ENCODE data around the gene DYRK3.

The DYRK3 gene

GRCh38 chr1:206666954-206667665 is 31.8 kb downstream of the DYRK3 start:
- H3K4me3 ChIP-seq (ENCODE audit: low read depth in 1 of 2, low read length in 2 of 2), result no peak overlapping the region
- peaks cover 31 to 39% of the 10 kb centered on the region in 2 donors for H3K4me1 ChIP-seq (ENCODE audit: control insufficient read depth in 1 of 2, insufficient read depth in 2 of 2, low read length in 2 of 2)
- H3K27me3 ChIP-seq (ENCODE audit: control insufficient read depth in 1 of 2, insufficient read depth in 2 of 2, low read length in 2 of 2), result no peaks in the 10 kb centered on the region
- H3K9me3 ChIP-seq (ENCODE audit: control insufficient read depth in 1 of 2, low read length in 2 of 2), result no peaks in the 10 kb centered on the region
- H3K27ac ChIP-seq (ENCODE audit: low read depth, low read length), result no peak overlapping the region
- no peak overlapping the region for H3K9ac ChIP-seq (ENCODE audit: low read depth in 1 of 2, low read length in 2 of 2)
- H3K36me3 ChIP-seq (ENCODE audit: control insufficient read depth in 1 of 2, insufficient read depth in 2 of 2, low read length in 2 of 2), result no peaks in the 10 kb centered on the region

- Histone ChIP-seq H3K4me3 (ENCODE audit: low read depth in 1 of 2, low read length in 2 of 2) (no peak overlapping the region), H3K9me3 (ENCODE audit: control insufficient read depth in 1 of 2, low read length in 2 of 2) (no peaks in the 10 kb centered on the region), H3K27ac (ENCODE audit: low read depth, low read length) (no peak overlapping the region), H3K4me1 (ENCODE audit: control insufficient read depth in 1 of 2, insufficient read depth in 2 of 2, low read length in 2 of 2) (peaks cover 42 to 51% of the 10 kb centered on the region in 2 donors), H3K36me3 (ENCODE audit: control insufficient read depth in 1 of 2, insufficient read depth in 2 of 2, low read length in 2 of 2) (no peaks in the 10 kb centered on the region), H3K27me3 (ENCODE audit: control insufficient read depth in 1 of 2, insufficient read depth in 2 of 2, low read length in 2 of 2) (no peaks in the 10 kb centered on the region), H3K9ac (ENCODE audit: low read depth in 1 of 2, low read length in 2 of 2) (no peak overlapping the region)
These were observed 33.0 kb downstream of the DYRK3 start for GRCh38 chr1:206668351-206668750.

- Histone ChIP-seq H3K9me3 (ENCODE audit: control insufficient read depth in 1 of 2, low read length in 2 of 2) (no peaks in the 10 kb centered on the region), H3K4me1 (ENCODE audit: control insufficient read depth in 1 of 2, insufficient read depth in 2 of 2, low read length in 2 of 2) (peaks cover 42 to 54% of the 10 kb centered on the region in 2 donors), H3K27ac (ENCODE audit: low read depth, low read length) (no peak overlapping the region), H3K36me3 (ENCODE audit: control insufficient read depth in 1 of 2, insufficient read depth in 2 of 2, low read length in 2 of 2) (no peaks in the 10 kb centered on the region), H3K27me3 (ENCODE audit: control insufficient read depth in 1 of 2, insufficient read depth in 2 of 2, low read length in 2 of 2) (no peaks in the 10 kb centered on the region), H3K9ac (ENCODE audit: low read depth in 1 of 2, low read length in 2 of 2) (no peak overlapping the region), H3K4me3 (ENCODE audit: low read depth in 1 of 2, low read length in 2 of 2) (no peak overlapping the region)
These were observed 33.6 kb downstream of the DYRK3 start for GRCh38 chr1:206668874-206669410.

GRCh38 chr1:206672011-206672688 is 36.8 kb downstream of the DYRK3 start:
- H3K27ac ChIP-seq (ENCODE audit: low read depth, low read length), result peak overlapping the region; percentile 71
- H3K4me1 ChIP-seq (ENCODE audit: control insufficient read depth in 1 of 2, insufficient read depth in 2 of 2, low read length in 2 of 2), result peaks cover 49 to 53% of the 10 kb centered on the region in 2 donors
- H3K4me3 ChIP-seq (ENCODE audit: low read depth in 1 of 2, low read length in 2 of 2), result peak overlapping the region; percentile 22 to 31
- peak overlapping the region in 1 of 2 donors; percentile 15 for H3K9ac ChIP-seq (ENCODE audit: low read depth in 1 of 2, low read length in 2 of 2)
- H3K36me3 ChIP-seq (ENCODE audit: control insufficient read depth in 1 of 2, insufficient read depth in 2 of 2, low read length in 2 of 2), result no peaks in the 10 kb centered on the region
- no peaks in the 10 kb centered on the region for H3K27me3 ChIP-seq (ENCODE audit: control insufficient read depth in 1 of 2, insufficient read depth in 2 of 2, low read length in 2 of 2)
- no peaks in the 10 kb centered on the region for H3K9me3 ChIP-seq (ENCODE audit: control insufficient read depth in 1 of 2, low read length in 2 of 2)

GRCh38 chr1:206672844-206673758 is 37.8 kb downstream of the DYRK3 start:
- H3K27ac ChIP-seq (ENCODE audit: low read depth, low read length), result peak overlapping the region; percentile 71
- H3K9me3 ChIP-seq (ENCODE audit: control insufficient read depth in 1 of 2, low read length in 2 of 2), result no peaks in the 10 kb centered on the region
- H3K9ac ChIP-seq (ENCODE audit: low read depth in 1 of 2, low read length in 2 of 2), result peak overlapping the region; percentile 7 to 15

GRCh38 chr1:206674236-206674635 is 38.9 kb downstream of the DYRK3 start:
- H3K36me3 ChIP-seq (ENCODE audit: control insufficient read depth in 1 of 2, insufficient read depth in 2 of 2, low read length in 2 of 2), result no peaks in the 10 kb centered on the region
- no peak overlapping the region for H3K4me3 ChIP-seq (ENCODE audit: low read depth in 1 of 2, low read length in 2 of 2)
- no peak overlapping the region for H3K27ac ChIP-seq (ENCODE audit: low read depth, low read length)
- peaks cover 41 to 50% of the 10 kb centered on the region in 2 donors for H3K4me1 ChIP-seq (ENCODE audit: control insufficient read depth in 1 of 2, insufficient read depth in 2 of 2, low read length in 2 of 2)
- H3K9me3 ChIP-seq (ENCODE audit: control insufficient read depth in 1 of 2, low read length in 2 of 2), result no peaks in the 10 kb centered on the region
- H3K9ac ChIP-seq (ENCODE audit: low read depth in 1 of 2, low read length in 2 of 2), result peak overlapping the region in 1 of 2 donors; percentile 6
- H3K27me3 ChIP-seq (ENCODE audit: control insufficient read depth in 1 of 2, insufficient read depth in 2 of 2, low read length in 2 of 2), result no peaks in the 10 kb centered on the region

More at GRCh38 chr1:206672844-206673758, 37.8 kb downstream of the DYRK3 start:
- H3K4me3 ChIP-seq (ENCODE audit: low read depth in 1 of 2, low read length in 2 of 2), result peak overlapping the region; percentile 31 to 37
- H3K27me3 ChIP-seq (ENCODE audit: control insufficient read depth in 1 of 2, insufficient read depth in 2 of 2, low read length in 2 of 2), result no peaks in the 10 kb centered on the region
- no peaks in the 10 kb centered on the region for H3K36me3 ChIP-seq (ENCODE audit: control insufficient read depth in 1 of 2, insufficient read depth in 2 of 2, low read length in 2 of 2)
- peaks cover 44 to 48% of the 10 kb centered on the region in 2 donors for H3K4me1 ChIP-seq (ENCODE audit: control insufficient read depth in 1 of 2, insufficient read depth in 2 of 2, low read length in 2 of 2)

GRCh38 chr1:206674745-206675175 is 39.4 kb downstream of the DYRK3 start:
- no peaks in the 10 kb centered on the region for H3K9me3 ChIP-seq (ENCODE audit: control insufficient read depth in 1 of 2, low read length in 2 of 2)
- H3K36me3 ChIP-seq (ENCODE audit: control insufficient read depth in 1 of 2, insufficient read depth in 2 of 2, low read length in 2 of 2), result no peaks in the 10 kb centered on the region
- H3K27ac ChIP-seq (ENCODE audit: low read depth, low read length), result peak overlapping the region; percentile 55
- no peak overlapping the region for H3K4me3 ChIP-seq (ENCODE audit: low read depth in 1 of 2, low read length in 2 of 2)
- H3K9ac ChIP-seq (ENCODE audit: low read depth in 1 of 2, low read length in 2 of 2), result peak overlapping the region; percentile 6 to 16
- H3K4me1 ChIP-seq (ENCODE audit: control insufficient read depth in 1 of 2, insufficient read depth in 2 of 2, low read length in 2 of 2), result peaks cover 43 to 54% of the 10 kb centered on the region in 2 donors
- no peaks in the 10 kb centered on the region for H3K27me3 ChIP-seq (ENCODE audit: control insufficient read depth in 1 of 2, insufficient read depth in 2 of 2, low read length in 2 of 2)

- Histone ChIP-seq H3K4me3 (ENCODE audit: low read depth in 1 of 2, low read length in 2 of 2) (no peak overlapping the region), H3K4me1 (ENCODE audit: control insufficient read depth in 1 of 2, insufficient read depth in 2 of 2, low read length in 2 of 2) (peaks cover 56 to 69% of the 10 kb centered on the region in 2 donors), H3K27me3 (ENCODE audit: control insufficient read depth in 1 of 2, insufficient read depth in 2 of 2, low read length in 2 of 2) (no peaks in the 10 kb centered on the region), H3K9me3 (ENCODE audit: control insufficient read depth in 1 of 2, low read length in 2 of 2) (no peaks in the 10 kb centered on the region), H3K9ac (ENCODE audit: low read depth in 1 of 2, low read length in 2 of 2) (no peak overlapping the region), H3K36me3 (ENCODE audit: control insufficient read depth in 1 of 2, insufficient read depth in 2 of 2, low read length in 2 of 2) (no peaks in the 10 kb centered on the region), H3K27ac (ENCODE audit: low read depth, low read length) (no peak overlapping the region)
These were observed 41.2 kb downstream of the DYRK3 start for GRCh38 chr1:206676499-206676898.

GRCh38 chr1:206678490-206678889 is 43.2 kb downstream of the DYRK3 start:
- H3K27ac ChIP-seq (ENCODE audit: low read depth, low read length), result no peak overlapping the region
- no peaks in the 10 kb centered on the region for H3K27me3 ChIP-seq (ENCODE audit: control insufficient read depth in 1 of 2, insufficient read depth in 2 of 2, low read length in 2 of 2)
- H3K9me3 ChIP-seq (ENCODE audit: control insufficient read depth in 1 of 2, low read length in 2 of 2), result no peaks in the 10 kb centered on the region
- H3K36me3 ChIP-seq (ENCODE audit: control insufficient read depth in 1 of 2, insufficient read depth in 2 of 2, low read length in 2 of 2), result no peaks in the 10 kb centered on the region
- H3K4me3 ChIP-seq (ENCODE audit: low read depth in 1 of 2, low read length in 2 of 2), result no peak overlapping the region
- H3K9ac ChIP-seq (ENCODE audit: low read depth in 1 of 2, low read length in 2 of 2), result no peak overlapping the region
- H3K4me1 ChIP-seq (ENCODE audit: control insufficient read depth in 1 of 2, insufficient read depth in 2 of 2, low read length in 2 of 2), result peaks cover 52 to 68% of the 10 kb centered on the region in 2 donors

Measured in duodenal mucosa (tissue), 2 donors.